ENCODE results near the gene THRA.

Gene THRA

GRCh38 chr17:40028595-40028994 lies 34.2 kb upstream of the THRA start:
- no peak for TF ChIP-seq CTCF (IDR thresholded peaks at IDR 0.05; ENCODE audit: insufficient read depth, low read depth, low read length, missing control alignments)
- no peak for DNase-seq (ENCODE audit: low read depth)
- no peak overlapping the region for H3K4me3 ChIP-seq (ENCODE audit: low read depth, low read length)

- no peak for TF ChIP-seq CTCF (IDR thresholded peaks at IDR 0.05; ENCODE audit: insufficient read depth, low read depth, low read length, missing control alignments)
- DNase-seq (ENCODE audit: low read depth), result no peak
- no peak overlapping the region for H3K4me3 ChIP-seq (ENCODE audit: low read depth, low read length)
These were observed 31.1 kb upstream of the THRA start for GRCh38 chr17:40031706-40032105.

GRCh38 chr17:40032322-40033320 lies 30.1 kb upstream of the THRA start:
- no peak for TF ChIP-seq CTCF (IDR thresholded peaks at IDR 0.05; ENCODE audit: insufficient read depth, low read depth, low read length, missing control alignments)
- DNase-seq (ENCODE audit: low read depth), result no peak
- no peak overlapping the region for H3K4me3 ChIP-seq (ENCODE audit: low read depth, low read length)

- DNase-seq (ENCODE audit: low read depth), result no peak
- no peak for TF ChIP-seq CTCF (IDR thresholded peaks at IDR 0.05; ENCODE audit: insufficient read depth, low read depth, low read length, missing control alignments)
These were observed 29.4 kb upstream of the THRA start for GRCh38 chr17:40033339-40033738.

GRCh38 chr17:40034426-40035161 lies 28.2 kb upstream of the THRA start:
- H3K4me3 ChIP-seq (ENCODE audit: low read depth, low read length), result no peak overlapping the region
- no peak for TF ChIP-seq CTCF (IDR thresholded peaks at IDR 0.05; ENCODE audit: insufficient read depth, low read depth, low read length, missing control alignments)
- DNase-seq (ENCODE audit: low read depth), result no peak

More at GRCh38 chr17:40033339-40033738, 29.4 kb upstream of the THRA start:
- no peak overlapping the region for H3K4me3 ChIP-seq (ENCODE audit: low read depth, low read length)

- DNase-seq (ENCODE audit: low read depth), result no peak
- H3K4me3 ChIP-seq (ENCODE audit: low read depth, low read length), result no peak overlapping the region
- peak; percentile 59 for TF ChIP-seq CTCF (IDR thresholded peaks at IDR 0.05; ENCODE audit: insufficient read depth, low read depth, low read length, missing control alignments)
These were observed 27.6 kb upstream of the THRA start for GRCh38 chr17:40035162-40035559.
